TTC549 (cell line): ENCODE data around the gene XPC.

ENCODE experiments used
- FAIRE-seq: peaks from 2 replicates; lab custom pipeline; 2012; peaks lifted over from hg19 to GRCh38; lab: Jason Lieb, UNC

XPC gene

GRCh38 chr3:14178247-14179113, at the start of gene XPC, which contains the start of gene LSM3:
XPC (minus strand) TSS chr3:14178601; CDS start chr3:14178568, 33 bp downstream.
LSM3 (plus strand) TSS chr3:14178817; CDS start chr3:14178861, 44 bp downstream.
- FAIRE-seq: peak; percentile 96

GRCh38 chr3:14227856-14228255, 49.5 kb upstream of the XPC start:
- no peak for FAIRE-seq

- peak; percentile 99 for FAIRE-seq
Measured at GRCh38 chr3:14226351-14226750, 48.0 kb upstream of the XPC start.

- FAIRE-seq: no peak
Measured at GRCh38 chr3:14225421-14225820, 47.0 kb upstream of the XPC start.

GRCh38 chr3:14224895-14225294, 46.5 kb upstream of the XPC start:
- no peak for FAIRE-seq

- no peak for FAIRE-seq
Measured at GRCh38 chr3:14223595-14223994, 45.2 kb upstream of the XPC start.

GRCh38 chr3:14222900-14223594, 44.6 kb upstream of the XPC start:
- peak; percentile 99 for FAIRE-seq

GRCh38 chr3:14222457-14222856, 44.1 kb upstream of the XPC start:
- FAIRE-seq: no peak

- FAIRE-seq: no peak
Measured at GRCh38 chr3:14221902-14222301, 43.5 kb upstream of the XPC start.

- FAIRE-seq: no peak
Measured at GRCh38 chr3:14220933-14221332, 42.5 kb upstream of the XPC start.

GRCh38 chr3:14218355-14218754, 40.0 kb upstream of the XPC start:
- FAIRE-seq: no peak

GRCh38 chr3:14216257-14217048, 38.1 kb upstream of the XPC start:
- no peak for FAIRE-seq

GRCh38 chr3:14214764-14215163, 36.4 kb upstream of the XPC start:
- no peak for FAIRE-seq

- FAIRE-seq: no peak
Measured at GRCh38 chr3:14213066-14213774, 34.8 kb upstream of the XPC start.

- FAIRE-seq: no peak
Measured at GRCh38 chr3:14212032-14212431, 33.6 kb upstream of the XPC start.

- no peak for FAIRE-seq
Measured at GRCh38 chr3:14211621-14212020, 33.2 kb upstream of the XPC start.

- FAIRE-seq: peak; percentile 98
Measured at GRCh38 chr3:14210843-14211594, 32.6 kb upstream of the XPC start.

GRCh38 chr3:14210290-14210688, 31.9 kb upstream of the XPC start:
- FAIRE-seq: no peak

- peak; percentile 34 for FAIRE-seq
Measured at GRCh38 chr3:14209581-14210289, 31.3 kb upstream of the XPC start.

- peak; percentile 98 for FAIRE-seq
Measured at GRCh38 chr3:14208977-14209394, 30.6 kb upstream of the XPC start.

- no peak for FAIRE-seq
Measured at GRCh38 chr3:14208168-14208567, 29.8 kb upstream of the XPC start.
